ENCODE results near the gene ZNF710. TPM values are rescaled to one million over a fixed set of nuclear protein-coding genes. Genes with fewer than 3 reads are reported as not detected.
A peak's percentile ranks its signal among the peaks of the same experiment; 100 is the strongest.

Gene ZNF710
- total RNA-seq, 1 donor from 2014 or later: 129 TPM

DNA sequence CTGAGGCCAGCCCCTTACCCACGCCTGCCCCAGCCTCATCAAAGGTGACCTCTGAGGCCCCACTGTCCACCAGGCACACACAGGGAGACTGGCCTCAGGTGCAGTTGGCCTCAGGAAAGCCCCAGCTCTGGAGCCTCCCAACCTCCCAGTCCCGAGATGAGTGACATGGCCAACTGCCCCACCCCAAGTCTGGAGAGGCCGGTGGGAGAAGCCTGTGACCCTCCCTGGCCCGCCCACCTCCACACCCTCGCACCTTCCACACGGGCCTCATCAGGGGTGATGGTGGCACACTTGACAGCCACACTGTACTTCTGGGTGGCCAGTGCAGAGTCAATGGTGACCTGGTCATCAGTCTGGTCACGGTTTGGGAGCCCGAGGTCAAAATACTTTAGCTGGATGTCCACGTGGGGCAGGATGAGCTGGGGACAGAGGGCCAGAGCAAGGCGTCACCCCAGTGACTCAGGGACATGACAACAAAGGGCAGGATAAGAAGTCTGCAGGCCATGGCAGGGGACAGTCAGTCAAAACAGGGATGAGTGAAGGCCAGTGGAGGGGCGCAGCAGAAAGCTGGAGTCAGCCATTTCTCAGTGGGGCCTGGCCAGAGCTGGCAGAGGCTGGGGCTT, 89.2 kb downstream of the ZNF710 start:
- TF ChIP-seq, protein P1, sequence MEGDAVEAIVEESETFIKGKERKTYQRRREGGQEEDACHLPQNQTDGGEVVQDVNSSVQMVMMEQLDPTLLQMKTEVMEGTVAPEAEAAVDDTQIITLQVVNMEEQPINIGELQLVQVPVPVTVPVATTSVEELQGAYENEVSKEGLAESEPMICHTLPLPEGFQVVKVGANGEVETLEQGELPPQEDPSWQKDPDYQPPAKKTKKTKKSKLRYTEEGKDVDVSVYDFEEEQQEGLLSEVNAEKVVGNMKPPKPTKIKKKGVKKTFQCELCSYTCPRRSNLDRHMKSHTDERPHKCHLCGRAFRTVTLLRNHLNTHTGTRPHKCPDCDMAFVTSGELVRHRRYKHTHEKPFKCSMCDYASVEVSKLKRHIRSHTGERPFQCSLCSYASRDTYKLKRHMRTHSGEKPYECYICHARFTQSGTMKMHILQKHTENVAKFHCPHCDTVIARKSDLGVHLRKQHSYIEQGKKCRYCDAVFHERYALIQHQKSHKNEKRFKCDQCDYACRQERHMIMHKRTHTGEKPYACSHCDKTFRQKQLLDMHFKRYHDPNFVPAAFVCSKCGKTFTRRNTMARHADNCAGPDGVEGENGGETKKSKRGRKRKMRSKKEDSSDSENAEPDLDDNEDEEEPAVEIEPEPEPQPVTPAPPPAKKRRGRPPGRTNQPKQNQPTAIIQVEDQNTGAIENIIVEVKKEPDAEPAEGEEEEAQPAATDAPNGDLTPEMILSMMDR (IDR thresholded peaks at IDR 0.05; ENCODE audit: unreplicated experiment): no peak
- H3K36me3 Mint-ChIP-seq (ENCODE audit: low read depth, unreplicated experiment): peaks cover 57% of the 10 kb centered on the region

DNA sequence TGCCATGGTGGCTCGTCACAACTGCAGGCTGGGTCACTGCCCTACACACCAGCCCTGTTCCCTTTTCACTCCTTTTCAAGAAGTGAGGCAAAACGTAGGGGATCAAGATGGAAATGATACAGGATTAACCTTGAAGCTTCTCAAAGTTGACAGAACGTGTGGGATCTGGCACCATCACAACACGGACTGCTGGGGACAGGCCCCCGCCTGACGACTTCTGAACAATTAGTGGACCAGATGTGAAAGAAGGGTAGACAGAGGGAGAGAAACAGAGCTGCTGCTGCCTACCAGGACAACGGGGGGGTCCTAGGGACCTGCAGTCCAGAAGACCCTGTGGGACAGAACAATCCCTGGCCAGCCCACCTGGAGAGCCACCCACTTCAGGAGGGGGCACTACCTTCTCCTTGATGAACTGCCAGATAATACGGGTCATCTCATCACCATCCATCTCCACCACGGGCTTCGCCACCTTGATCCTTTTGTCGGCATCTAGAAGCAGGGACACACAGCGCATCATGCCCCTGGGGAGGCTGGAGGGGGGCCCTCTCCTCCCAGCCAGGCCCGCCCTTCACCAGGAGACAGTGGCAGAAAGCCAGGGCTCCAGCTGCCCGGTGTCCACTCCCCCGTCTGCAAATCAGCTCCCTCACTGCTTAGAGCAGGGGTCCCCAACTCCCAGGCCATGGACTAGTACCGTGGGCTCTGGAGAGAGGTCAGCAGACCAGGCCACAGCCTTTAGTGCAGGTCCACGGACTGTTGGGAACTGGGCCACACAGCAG, 90.2 kb downstream of the ZNF710 start:
- DNase-seq (ENCODE audit: low spot score): no peak
- Mint-ChIP-seq H3K27ac (ENCODE audit: unreplicated experiment) (no peak overlapping the region), H3K27me3 (ENCODE audit: unreplicated experiment) (peaks cover 14% of the 10 kb centered on the region), H3K4me1 (ENCODE audit: unreplicated experiment) (peaks cover 11% of the 10 kb centered on the region), H3K9me3 (ENCODE audit: unreplicated experiment) (no peaks in the 10 kb centered on the region), H3K4me3 (ENCODE audit: unreplicated experiment) (peak overlapping the region; percentile 42), H3K36me3 (ENCODE audit: low read depth, unreplicated experiment) (peaks cover 50% of the 10 kb centered on the region)
- TF ChIP-seq, protein P1 (IDR thresholded peaks at IDR 0.05; ENCODE audit: unreplicated experiment): no peak

More for the DNA sequence above, 89.2 kb downstream of the ZNF710 start:
- H3K4me1 Mint-ChIP-seq (ENCODE audit: unreplicated experiment): peaks cover 17% of the 10 kb centered on the region
- H3K9me3 Mint-ChIP-seq (ENCODE audit: unreplicated experiment): no peaks in the 10 kb centered on the region
- no peak overlapping the region for H3K27ac Mint-ChIP-seq (ENCODE audit: unreplicated experiment)
- peaks cover 14% of the 10 kb centered on the region for H3K27me3 Mint-ChIP-seq (ENCODE audit: unreplicated experiment)
- no peak for DNase-seq (ENCODE audit: low spot score)
- H3K4me3 Mint-ChIP-seq (ENCODE audit: unreplicated experiment): peak overlapping the region; percentile 42

DNA sequence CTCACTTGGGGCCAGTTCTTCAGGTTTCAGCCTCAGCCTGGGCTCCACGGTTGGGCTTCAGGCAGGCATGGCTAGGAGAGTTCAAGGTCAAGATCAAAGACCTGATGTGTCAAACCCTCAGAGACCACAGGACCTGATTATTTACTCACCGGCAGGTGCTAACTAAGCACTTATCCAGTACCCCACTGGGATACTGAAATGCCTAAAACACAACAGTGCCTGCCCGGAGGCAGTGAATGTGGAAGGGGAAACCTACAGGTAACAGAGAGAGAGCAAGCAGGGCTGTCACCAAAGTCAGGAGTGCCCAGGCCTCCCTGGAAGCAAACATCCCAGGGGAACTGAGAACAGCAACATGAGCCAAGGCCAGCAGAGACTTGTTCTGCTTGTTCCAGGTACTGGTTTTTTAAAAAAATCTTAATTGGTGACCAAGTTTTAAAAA, 94.4 kb downstream of the ZNF710 start:
- Mint-ChIP-seq H3K27me3 (ENCODE audit: unreplicated experiment) (peaks cover 17% of the 10 kb centered on the region), H3K4me1 (ENCODE audit: unreplicated experiment) (peaks cover 12% of the 10 kb centered on the region), H3K27ac (ENCODE audit: unreplicated experiment) (no peak overlapping the region), H3K36me3 (ENCODE audit: low read depth, unreplicated experiment) (peaks cover 21% of the 10 kb centered on the region), H3K9me3 (ENCODE audit: unreplicated experiment) (no peaks in the 10 kb centered on the region), H3K4me3 (ENCODE audit: unreplicated experiment) (no peak overlapping the region)
- no peak for DNase-seq (ENCODE audit: low spot score)
- TF ChIP-seq, protein P1 (IDR thresholded peaks at IDR 0.05; ENCODE audit: unreplicated experiment): no peak

DNA sequence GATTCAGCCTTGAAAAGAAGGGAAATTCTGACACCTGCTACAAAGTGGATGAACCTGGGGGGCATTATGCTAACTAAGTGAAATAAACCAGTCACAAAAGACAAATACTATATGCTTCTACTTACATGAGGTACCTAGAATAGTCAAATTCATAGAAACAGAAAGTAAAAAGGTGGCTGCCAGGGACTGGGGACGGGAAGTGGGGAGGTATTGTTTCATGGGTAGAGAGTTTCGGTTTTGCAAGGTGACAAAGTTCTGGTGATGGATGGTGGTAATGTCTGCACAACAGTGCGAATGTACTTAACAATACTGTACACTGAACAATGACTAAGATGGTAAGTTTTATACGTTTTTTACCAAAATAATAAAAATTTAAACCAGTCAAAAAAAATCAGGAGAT, 96.4 kb downstream of the ZNF710 start:
- peaks cover 10% of the 10 kb centered on the region for H3K36me3 Mint-ChIP-seq (ENCODE audit: low read depth, unreplicated experiment)
- H3K4me3 Mint-ChIP-seq (ENCODE audit: unreplicated experiment): no peak overlapping the region
- no peak overlapping the region for H3K27ac Mint-ChIP-seq (ENCODE audit: unreplicated experiment)
- no peaks in the 10 kb centered on the region for H3K9me3 Mint-ChIP-seq (ENCODE audit: unreplicated experiment)
- peaks cover 18% of the 10 kb centered on the region for H3K27me3 Mint-ChIP-seq (ENCODE audit: unreplicated experiment)
- no peak for DNase-seq (ENCODE audit: low spot score)
- TF ChIP-seq, protein P1 (IDR thresholded peaks at IDR 0.05; ENCODE audit: unreplicated experiment): no peak
- H3K4me1 Mint-ChIP-seq (ENCODE audit: unreplicated experiment): peaks cover 18% of the 10 kb centered on the region
